ACHN (cell line): ENCODE measurements around the gene FOXB1.
A peak's percentile ranks its signal among the peaks of the same experiment; 100 is the strongest.

Experiments used
- DNase-seq: peaks from one replicate; pipeline ENCODE4 v3.0.0-alpha.2; 2015
- in situ Hi-C: cut with HindIII; loops from 2 replicates; pipeline ENCODE4 v1.10.0; 2017; ENCODE audit warnings: low sequenced_read_pairs, low pct_ligation_motif_present, low pct_unique_long_range_greater_than_20kb

Gene FOXB1

DNA sequence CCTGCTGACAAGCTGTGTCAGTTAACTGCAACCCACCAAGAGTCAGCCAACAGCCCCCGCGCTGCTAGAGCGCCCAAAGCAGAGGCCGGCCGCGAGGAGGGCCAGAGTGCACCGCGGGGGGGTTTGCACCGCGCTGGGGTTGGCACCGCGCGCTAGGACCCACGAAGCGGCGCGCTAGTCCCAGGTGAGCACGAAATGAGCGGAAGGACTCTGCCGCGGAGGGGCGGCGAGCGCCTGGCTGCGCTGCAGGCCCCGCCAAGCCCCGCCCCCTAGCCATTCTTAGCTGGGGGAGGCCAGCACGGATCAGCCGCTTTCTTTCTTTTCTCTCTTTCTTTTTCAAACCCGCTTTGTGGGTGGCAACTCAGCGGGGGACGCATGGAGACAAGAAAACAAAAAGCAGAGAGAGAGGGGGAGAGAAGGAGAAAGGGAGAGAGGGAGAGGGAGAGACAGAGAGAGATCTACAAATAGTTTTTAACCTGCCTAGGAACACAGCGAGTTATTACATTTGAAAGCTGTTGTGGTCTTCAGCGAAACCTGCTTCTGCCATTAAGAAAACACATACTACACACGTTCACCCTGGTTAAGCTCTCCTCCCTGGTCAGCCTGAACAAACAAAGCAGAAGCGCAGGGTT, 6.9 kb upstream of the FOXB1 start:
- in situ Hi-C loops: no loop called here
- DNase-seq: peak; percentile 16

DNA sequence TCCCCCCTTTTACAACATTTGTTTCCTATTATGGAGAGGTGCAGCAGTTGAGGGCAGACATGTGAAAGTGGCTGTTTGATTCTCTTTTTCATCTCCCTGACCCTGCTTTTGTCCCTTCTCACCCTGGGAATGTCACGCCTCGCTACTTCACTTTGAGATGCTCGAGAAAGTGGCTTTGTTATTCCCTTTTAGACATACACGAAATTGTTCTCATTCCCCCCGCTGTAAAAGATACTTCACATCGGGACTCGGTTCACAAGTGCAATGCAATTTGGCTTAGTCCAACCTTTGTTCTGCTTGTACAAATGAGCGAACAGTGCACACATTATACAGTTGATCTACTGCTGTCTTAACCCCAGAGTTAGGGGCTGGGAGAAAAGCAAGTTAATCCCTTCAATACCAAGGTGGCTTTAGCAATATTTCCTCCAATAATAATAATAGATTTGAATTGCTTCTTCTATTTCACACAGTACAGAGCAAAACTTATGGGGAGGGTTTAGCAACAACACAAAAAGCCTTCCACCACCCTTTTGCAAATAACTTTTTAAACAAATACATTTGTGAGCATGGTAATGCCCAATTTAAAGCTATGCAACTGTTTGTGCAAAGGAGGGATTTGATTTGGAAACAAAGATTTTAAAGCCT, 5.7 kb upstream of the FOXB1 start:
- DNase-seq: no peak
- in situ Hi-C loops: no loop called here

DNA sequence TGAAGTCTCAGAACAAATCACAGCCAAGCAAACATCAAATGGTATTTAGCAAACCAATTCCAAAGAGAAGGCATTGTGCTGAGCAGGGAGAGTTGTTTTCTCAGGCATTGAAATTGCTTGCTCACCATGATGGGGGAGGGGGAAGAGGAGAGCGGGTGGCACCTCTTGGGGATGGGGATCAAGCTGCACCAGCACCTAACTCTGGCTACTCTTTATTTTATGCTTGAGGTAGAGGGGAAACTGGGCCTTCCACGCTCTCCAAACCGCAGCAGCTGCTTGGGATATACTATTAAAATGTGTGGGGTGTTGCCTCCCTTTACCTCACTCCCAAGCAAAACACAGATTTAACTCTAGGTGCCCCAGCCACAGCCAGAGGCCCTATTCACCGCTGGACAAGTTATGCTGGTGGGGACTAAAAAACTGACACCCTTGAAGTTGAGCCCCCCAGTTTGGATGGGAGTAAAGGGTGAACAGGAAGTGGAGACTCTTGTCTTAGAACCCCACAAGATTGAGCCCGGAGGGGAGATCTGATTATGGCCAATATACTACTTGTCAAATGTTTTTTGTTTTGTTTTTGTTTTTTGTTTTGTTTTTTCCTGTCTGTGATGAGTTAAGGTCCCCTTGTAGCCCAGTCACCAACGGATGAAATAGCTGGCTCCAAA, 5.0 kb upstream of the FOXB1 start:
- no peak for DNase-seq
- in situ Hi-C loops: no loop called here

GRCh38 chr15:59999612-60000112, 4.4 kb upstream of the FOXB1 start:
- no peak for DNase-seq

GRCh38 chr15:60000113-60000823, 3.8 kb upstream of the FOXB1 start:
- no peak for DNase-seq
- in situ Hi-C loops: no loop called here

More at GRCh38 chr15:59999612-60000112, 4.4 kb upstream of the FOXB1 start:
- in situ Hi-C loops: no loop called here

DNA sequence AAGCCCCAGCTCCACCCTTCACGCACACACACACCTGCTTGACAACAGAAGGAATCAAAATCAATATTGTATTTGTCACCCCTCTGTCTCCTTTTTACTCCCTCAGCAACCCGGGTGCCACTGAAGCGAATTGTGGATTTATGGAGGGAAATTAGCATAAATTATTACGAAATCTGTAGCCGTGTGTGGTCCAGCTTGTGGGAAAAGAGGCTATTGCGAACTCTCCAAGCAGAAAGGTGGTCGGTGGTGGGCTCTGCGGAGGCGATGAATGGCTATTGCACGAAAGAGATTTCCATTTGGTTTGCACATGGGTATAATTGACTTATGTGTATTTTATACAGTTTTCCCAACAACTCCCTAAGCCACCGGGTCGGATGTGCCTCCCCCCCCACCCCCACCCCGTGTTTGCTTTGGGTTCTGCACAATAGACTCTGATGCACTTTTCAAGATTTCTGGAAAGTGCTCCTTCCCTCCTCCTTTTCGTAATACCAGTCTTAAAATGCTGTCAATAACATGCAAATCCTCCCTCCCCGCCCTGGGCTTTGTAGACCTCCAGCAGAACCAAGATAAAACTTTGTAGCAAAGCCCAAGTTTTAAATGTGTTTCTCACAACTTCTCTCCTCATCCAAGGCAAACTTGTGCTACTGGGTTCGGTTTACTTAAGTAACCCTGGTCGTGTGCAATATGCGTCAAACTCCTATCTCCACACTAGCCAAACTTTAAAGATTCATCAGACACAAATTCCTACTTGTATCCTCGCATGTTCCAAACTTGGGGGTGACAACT, 3.1 kb upstream of the FOXB1 start:
- no peak for DNase-seq
- in situ Hi-C loops: no loop called here

DNA sequence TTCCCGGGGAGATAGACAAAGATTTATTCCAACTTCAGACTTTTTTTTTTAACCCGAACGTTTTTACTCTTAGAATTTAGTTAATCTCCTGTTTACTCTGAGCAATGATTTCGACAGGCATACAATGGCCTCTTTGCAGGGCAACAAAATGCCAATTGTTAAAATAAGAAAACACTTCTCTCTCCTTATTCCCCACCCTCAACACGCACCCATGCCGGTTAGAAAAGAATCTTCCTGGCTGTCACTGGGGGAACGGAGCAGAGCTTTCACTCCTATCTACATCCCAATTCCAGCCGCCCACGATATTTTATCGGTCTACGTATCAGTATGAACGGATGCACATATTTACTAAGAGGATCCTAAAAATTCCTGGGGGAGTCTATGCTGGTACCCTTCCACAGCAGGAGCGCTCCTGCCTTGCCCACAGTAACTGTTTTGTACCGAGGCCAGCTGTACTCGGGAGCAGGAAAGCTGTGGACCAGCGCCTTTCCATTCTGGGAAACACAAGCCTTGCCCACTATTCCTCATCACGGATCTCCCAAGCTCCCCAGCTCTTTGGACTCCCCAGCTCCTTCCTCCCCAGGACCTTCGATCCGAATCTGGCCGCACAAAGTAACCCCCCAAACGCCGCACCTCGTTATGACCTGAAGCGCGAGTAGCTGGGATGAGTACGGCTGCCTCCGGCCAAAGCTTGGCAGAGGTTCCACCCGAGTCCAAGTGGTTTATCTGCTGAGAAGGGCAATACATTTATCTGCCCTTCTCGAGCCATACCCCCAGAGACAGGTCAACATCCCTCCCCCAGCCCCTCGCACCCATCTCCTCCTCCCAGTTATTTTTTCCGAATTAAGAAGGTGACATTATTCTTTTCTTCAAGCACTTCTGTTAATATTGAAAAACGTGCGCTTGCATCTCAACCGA, 2.2 kb upstream of the FOXB1 start:
- in situ Hi-C loops: no loop called here
- no peak for DNase-seq

DNA sequence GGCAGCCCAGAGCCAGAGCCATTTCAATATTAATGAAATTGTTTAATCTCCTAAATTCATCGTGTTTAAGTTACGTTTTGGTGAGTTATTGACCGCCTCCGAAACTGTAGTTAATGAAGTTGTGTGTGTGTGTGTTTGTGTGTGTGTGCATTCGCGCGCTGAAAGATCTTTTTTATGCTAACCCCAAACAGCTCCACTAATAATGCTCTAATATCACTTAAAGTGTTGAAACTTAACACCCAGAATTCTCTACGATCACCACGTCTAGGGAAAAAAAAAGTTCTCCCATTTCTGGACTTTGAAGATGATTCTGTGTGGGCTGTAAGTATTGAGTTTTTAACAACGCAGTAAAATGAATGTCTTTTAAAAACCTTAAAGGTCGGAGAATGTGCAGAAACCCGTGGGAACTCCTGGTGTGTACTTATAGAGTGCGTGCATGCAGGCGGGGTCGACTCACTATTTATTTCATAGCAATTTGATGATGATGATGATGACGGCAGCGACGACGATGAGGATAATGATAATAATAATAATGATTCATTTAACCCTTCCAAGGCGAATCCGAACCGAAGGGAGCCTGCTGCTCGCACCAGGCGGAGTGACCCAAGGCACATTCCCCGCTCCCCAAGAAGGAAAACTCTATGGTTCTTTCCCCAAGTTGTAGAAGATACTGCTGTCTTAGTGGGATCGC, 1.4 kb upstream of the FOXB1 start:
- in situ Hi-C loops: no loop called here
- DNase-seq: no peak

- no peak for DNase-seq
- in situ Hi-C loops: no loop called here
These were observed 685 bp upstream of the FOXB1 start for GRCh38 chr15:60003243-60004008.

DNA sequence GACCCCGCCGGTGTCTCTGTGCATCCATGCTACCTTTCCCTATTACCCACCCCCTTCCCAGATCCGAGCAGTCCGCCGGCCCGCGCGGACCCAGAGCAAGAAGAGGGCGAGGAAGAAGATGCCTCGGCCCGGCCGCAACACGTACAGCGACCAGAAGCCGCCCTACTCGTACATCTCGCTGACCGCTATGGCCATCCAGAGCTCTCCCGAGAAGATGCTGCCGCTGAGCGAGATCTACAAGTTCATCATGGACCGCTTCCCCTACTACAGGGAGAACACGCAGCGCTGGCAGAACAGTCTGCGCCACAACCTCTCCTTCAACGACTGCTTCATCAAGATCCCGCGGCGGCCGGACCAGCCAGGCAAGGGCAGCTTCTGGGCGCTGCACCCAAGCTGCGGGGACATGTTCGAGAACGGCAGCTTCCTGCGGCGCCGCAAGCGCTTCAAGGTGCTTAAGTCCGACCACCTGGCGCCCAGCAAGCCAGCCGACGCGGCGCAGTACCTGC, 788 bp downstream of the FOXB1 start:
- no peak for DNase-seq
- in situ Hi-C loops: no loop called here

- no peak for DNase-seq
- in situ Hi-C loops: no loop called here
These were observed 1.5 kb downstream of the FOXB1 start for GRCh38 chr15:60005352-60006202.

- in situ Hi-C loops: no loop called here
- DNase-seq: peak; percentile 30
These were observed 2.2 kb downstream of the FOXB1 start for GRCh38 chr15:60006203-60006862.

DNA sequence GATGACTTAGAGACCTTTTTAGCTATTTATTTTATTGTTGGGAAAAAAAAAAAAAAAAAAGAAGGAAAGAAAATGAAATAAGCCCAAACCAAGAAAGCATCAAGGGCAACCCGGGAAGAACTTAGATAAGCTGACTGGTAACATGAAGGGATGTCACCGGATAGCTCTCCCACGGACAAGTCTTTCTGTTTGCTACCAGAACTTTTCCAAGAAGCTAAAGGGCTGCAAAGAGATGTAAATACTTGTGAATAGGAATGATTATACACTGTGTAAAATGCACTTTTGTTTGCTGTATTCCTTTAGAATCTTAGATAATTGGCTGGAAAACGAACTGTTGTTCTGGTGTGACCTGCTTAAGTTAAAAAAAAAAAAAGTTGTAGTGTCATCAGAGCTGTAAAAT, 2.8 kb downstream of the FOXB1 start:
- in situ Hi-C loops: no loop called here
- DNase-seq: no peak

- in situ Hi-C loops: no loop called here
- DNase-seq: no peak
These were observed 5.2 kb downstream of the FOXB1 start for GRCh38 chr15:60009124-60009960.
